ENCODE data around the gene PLEKHA6. TPM values are rescaled to one million over a fixed set of nuclear protein-coding genes. Genes with fewer than 3 reads are reported as not detected.

The PLEKHA6 gene
- polyA plus RNA-seq, 1 experiment: 4.2 TPM

GRCh38 chr1:204222006-204222763 lies 137.5 kb downstream of the PLEKHA6 start:
- CTCF ChIA-PET: interaction anchor here (1.3 kb wide), 2 partner anchors 15 to 138 kb away, joined by 3 to 6 read pairs; partner anchors contain the start of gene PLEKHA6
- no peaks in the 10 kb centered on the region for H3K27me3 ChIP-seq (ENCODE audit: control insufficient read depth, insufficient read depth, low read length)
- no peak overlapping the region for H3K4me3 ChIP-seq (ENCODE audit: low read depth, low read length)
- peaks cover 8% of the 10 kb centered on the region for H3K36me3 ChIP-seq (ENCODE audit: control insufficient read depth, insufficient read depth, low read length)
- POLR2A ChIA-PET: no interaction called here
- DNase-seq (ENCODE audit: low read depth): no peak
- no peak for TF ChIP-seq CTCF (IDR thresholded peaks at IDR 0.05; ENCODE audit: insufficient read depth, low read depth, low read length)

DNA sequence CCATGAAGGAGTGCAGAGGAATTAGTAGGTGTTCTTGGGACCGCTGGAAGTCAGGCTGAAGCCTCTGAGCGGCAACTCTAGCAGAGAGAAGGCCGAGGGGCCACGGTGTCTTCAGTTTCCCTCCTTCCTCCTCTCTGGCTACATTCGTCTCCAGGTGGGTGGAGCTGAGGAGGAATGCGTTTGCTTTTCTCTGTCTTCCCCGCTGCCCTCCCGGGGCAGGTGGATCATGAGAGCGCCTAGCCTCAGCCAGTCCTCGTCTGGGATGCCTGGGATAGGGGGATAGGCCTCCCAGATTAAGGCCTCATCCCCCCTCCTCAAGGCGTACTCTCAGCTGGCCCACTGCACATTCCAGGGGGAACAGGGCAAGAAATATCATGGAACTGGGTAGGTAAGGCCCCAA lies 138.5 kb downstream of the PLEKHA6 start:
- H3K4me3 ChIP-seq (ENCODE audit: low read depth, low read length): no peak overlapping the region
- no peak for TF ChIP-seq CTCF (IDR thresholded peaks at IDR 0.05; ENCODE audit: insufficient read depth, low read depth, low read length)
- CTCF ChIA-PET: no interaction called here
- peaks cover 8% of the 10 kb centered on the region for H3K36me3 ChIP-seq (ENCODE audit: control insufficient read depth, insufficient read depth, low read length)
- POLR2A ChIA-PET: no interaction called here
- DNase-seq (ENCODE audit: low read depth): no peak
- H3K27me3 ChIP-seq (ENCODE audit: control insufficient read depth, insufficient read depth, low read length): no peaks in the 10 kb centered on the region

GRCh38 chr1:204219971-204220616 lies 139.6 kb downstream of the PLEKHA6 start:
- Histone ChIP-seq H3K27me3 (ENCODE audit: control insufficient read depth, insufficient read depth, low read length) (no peaks in the 10 kb centered on the region), H3K4me3 (ENCODE audit: low read depth, low read length) (no peak overlapping the region), H3K36me3 (ENCODE audit: control insufficient read depth, insufficient read depth, low read length) (peaks cover 8% of the 10 kb centered on the region)
- ChIA-PET POLR2A (no interaction called here), CTCF (interaction anchor here (0.6 to 1.9 kb wide), 5 partner anchors 13 to 144 kb away, joined by 3 to 7 read pairs (median 3); no protein-coding TSS in a partner anchor)
- no peak for DNase-seq (ENCODE audit: low read depth)
- no peak for TF ChIP-seq CTCF (IDR thresholded peaks at IDR 0.05; ENCODE audit: insufficient read depth, low read depth, low read length)

GRCh38 chr1:204218552-204218951 lies 141.2 kb downstream of the PLEKHA6 start:
- no peak for TF ChIP-seq CTCF (IDR thresholded peaks at IDR 0.05; ENCODE audit: insufficient read depth, low read depth, low read length)
- Histone ChIP-seq H3K36me3 (ENCODE audit: control insufficient read depth, insufficient read depth, low read length) (peaks cover 8% of the 10 kb centered on the region), H3K27me3 (ENCODE audit: control insufficient read depth, insufficient read depth, low read length) (no peaks in the 10 kb centered on the region), H3K4me3 (ENCODE audit: low read depth, low read length) (no peak overlapping the region)
- ChIA-PET POLR2A (no interaction called here), CTCF (interaction anchor here (1.1 to 6.2 kb wide), 6 partner anchors 10 to 143 kb away, joined by 3 to 164 read pairs (median 6); partner anchors contain the start of gene PLEKHA6)
- no peak for DNase-seq (ENCODE audit: low read depth)

GRCh38 chr1:204217648-204218000 lies 142.1 kb downstream of the PLEKHA6 start:
- ChIA-PET CTCF (interaction anchor here (1.5 to 6.2 kb wide), 3 partner anchors 12 to 144 kb away, joined by 4 to 164 read pairs (median 42); partner anchors contain the start of gene PLEKHA6), POLR2A (no interaction called here)
- Histone ChIP-seq H3K4me3 (ENCODE audit: low read depth, low read length) (no peak overlapping the region), H3K27me3 (ENCODE audit: control insufficient read depth, insufficient read depth, low read length) (no peaks in the 10 kb centered on the region), H3K36me3 (ENCODE audit: control insufficient read depth, insufficient read depth, low read length) (peaks cover 8% of the 10 kb centered on the region)
- no peak for TF ChIP-seq CTCF (IDR thresholded peaks at IDR 0.05; ENCODE audit: insufficient read depth, low read depth, low read length)
- DNase-seq (ENCODE audit: low read depth): no peak
